GM12878 (cell line): ENCODE measurements around the gene TJP1. TPM values are rescaled to one million over a fixed set of nuclear protein-coding genes. Genes with fewer than 3 reads are reported as not detected.

Source experiments
- ATAC-seq: fragments of 200-7000 bp; cut with Tn5 transposase; 3 replicates; pipeline ENCODE4 v1.9.1; 2020; ENCODE audit warnings: mild to moderate bottlenecking, moderate library complexity
- BruUV-seq: library from RNA; stranded (reverse); fragments of 400-500 nt; replicated peaks from 2 replicates; lab custom pipeline; 2021; lab: Mats Ljungman, UMichigan
- CTCF ChIA-PET: fragments of 300-600 bp; sonication (Branson Sonifier 250); formaldehyde crosslinking; extraction: SDS; loops from one replicate; lab custom pipeline; 2021; ENCODE audit warnings: inconsistent platforms; lab: Yijun Ruan, JAX
- POLR2A ChIA-PET: fragments of 350-600 bp; formaldehyde crosslinking; extraction: SDS; loops from one replicate; lab custom pipeline; 2021; ENCODE audit warnings: inconsistent platforms; lab: Charles Lee
- RAD21 ChIA-PET: fragments of 300-600 bp; sonication (Branson Sonifier 250); formaldehyde crosslinking; loops from one replicate; lab custom pipeline; 2023; ENCODE audit warnings: antibody characterized with exemption; ENCODE audit not compliant: unreplicated experiment; lab: Charles Lee
- SMC1A ChIA-PET: fragments of 300-600 bp; sonication (Branson Sonifier 250); formaldehyde crosslinking; loops from one replicate; lab custom pipeline; 2023; ENCODE audit not compliant: unreplicated experiment, uncharacterized antibody; lab: Charles Lee
- DNase-seq: peaks from one replicate; pipeline ENCODE4 v3.0.0-alpha.2; 2011; ENCODE audit warnings: low read depth, low spot score
- FAIRE-seq: peaks from 3 replicates; lab custom pipeline; 2011; peaks lifted over from hg19 to GRCh38; lab: Jason Lieb, UNC
- H2AFZ ChIP-seq: 2 replicates; pipeline ENCODE4 v1.6.0; 2011; ENCODE audit warnings: low read depth, low read length, control low read depth; ENCODE audit not compliant: control insufficient read depth
- H3K27ac ChIP-seq: 2 replicates; pipeline ENCODE4 v1.5.1; 2011; ENCODE audit warnings: control low read depth; ENCODE audit not compliant: control insufficient read depth, insufficient read depth
- H3K27me3 ChIP-seq, 2 experiments: replicated peaks in 1 of 2; 2 replicates each; pipeline versions ENCODE4 v1.6.0 to v1.6.1; 2011; ENCODE audit warnings: low read length in 1 of 2; ENCODE audit not compliant: control insufficient read depth in 2 of 2, insufficient read depth in 2 of 2
- H3K36me3 ChIP-seq, 2 experiments: 2 replicates each; pipeline ENCODE4 v1.5.1; 2011; ENCODE audit warnings: low read length in 1 of 2; ENCODE audit not compliant: control insufficient read depth in 2 of 2, insufficient read depth in 2 of 2
- H3K4me1 ChIP-seq: 2 replicates; pipeline ENCODE4 v1.6.1; 2011; ENCODE audit warnings: mild to moderate bottlenecking, low read length, moderate library complexity, mixed read lengths; ENCODE audit not compliant: control insufficient read depth, insufficient read depth
- H3K4me2 ChIP-seq: 2 replicates; pipeline ENCODE4 v1.6.0; 2011; ENCODE audit warnings: control low read depth; ENCODE audit not compliant: control insufficient read depth, insufficient read depth
- H3K4me3 ChIP-seq: fragments of 200-600 bp; sonication (generic); 2 replicates; pipeline ENCODE4 v1.5.1; 2016
- H3K79me2 ChIP-seq: 2 replicates; pipeline ENCODE4 v1.6.0; 2011; ENCODE audit warnings: low read length; ENCODE audit not compliant: control insufficient read depth, insufficient read depth
- H3K9ac ChIP-seq: 2 replicates; pipeline ENCODE4 v1.8.0; 2011; ENCODE audit warnings: low read length, control low read depth, mixed read lengths; ENCODE audit not compliant: control insufficient read depth, insufficient read depth
- H3K9me3 ChIP-seq: replicated peaks from 3 replicates; pipeline ENCODE4 v1.5.1; 2011; ENCODE audit warnings: mild to moderate bottlenecking, low read length; ENCODE audit not compliant: control insufficient read depth, insufficient read depth
- H4K20me1 ChIP-seq: 2 replicates; pipeline ENCODE4 v1.6.0; 2011; ENCODE audit not compliant: control insufficient read depth, insufficient read depth
- BRCA1 ChIP-seq: IDR thresholded peaks from 2 replicates; pipeline ENCODE4 v1.6.1; 2011; ENCODE audit warnings: low read depth, low read length, improper control_type of control experiment
- CREB1 ChIP-seq: IDR thresholded peaks from 2 replicates; pipeline ENCODE4 v1.6.1; 2012; ENCODE audit warnings: low read depth, mild to moderate bottlenecking, inconsistent platforms
- HDAC6 ChIP-seq: fragments of 200-600 bp; sonication (generic); IDR thresholded peaks from one replicate; pipeline ENCODE4 v1.8.0; 2017; ENCODE audit warnings: antibody characterized with exemption; ENCODE audit not compliant: unreplicated experiment
- MEF2B ChIP-seq: fragments of 450-650 bp; IDR thresholded peaks from 2 replicates; pipeline ENCODE4 v1.6.1; 2018; ENCODE audit warnings: mild to moderate bottlenecking, moderate library complexity; ENCODE audit not compliant: partially characterized antibody, poor library complexity, severe bottlenecking
- MXI1 ChIP-seq: fragments of 150-350 bp; IDR thresholded peaks from 2 replicates; pipeline ENCODE4 v1.6.1; 2011; ENCODE audit warnings: low read depth, mild to moderate bottlenecking, inconsistent platforms, low read length, improper control_type of control experiment
- NFIC ChIP-seq: IDR thresholded peaks from 2 replicates; pipeline ENCODE4 v1.6.1; 2012; ENCODE audit warnings: low read depth, mild to moderate bottlenecking, inconsistent platforms, low read length, moderate library complexity
- NR2C2 ChIP-seq: IDR thresholded peaks from 2 replicates; pipeline ENCODE4 v1.6.1; 2011; ENCODE audit warnings: borderline replicate concordance, low read depth; ENCODE audit not compliant: control insufficient read depth, insufficient read length
- PML ChIP-seq: IDR thresholded peaks from 2 replicates; pipeline ENCODE4 v1.6.1; 2012; ENCODE audit warnings: low read length, inconsistent platforms
- PRDM15 ChIP-seq: fragments of 450-650 bp; formaldehyde crosslinking; IDR thresholded peaks from 2 replicates; pipeline ENCODE4 v1.4.0; 2020; ENCODE audit warnings: mild to moderate bottlenecking, moderate library complexity
- RELA ChIP-seq: fragments of 450-650 bp; IDR thresholded peaks from 2 replicates; pipeline ENCODE4 v1.8.0; 2014; ENCODE audit warnings: borderline replicate concordance; ENCODE audit not compliant: partially characterized antibody
- REST ChIP-seq: IDR thresholded peaks from 2 replicates; pipeline ENCODE4 v1.6.1; 2012; ENCODE audit warnings: mild to moderate bottlenecking, low read depth, low read length
- WGBS: methylation state at CpG from one replicate; pipeline ENCODE4 v1.1.6; 2016; ENCODE audit warnings: low lambda C conversion rate; ENCODE audit not compliant: insufficient replicate concordance, insufficient coverage; ENCODE audit errors: missing lambda C conversion rate; 5-methylcytosine and 5-hydroxymethylcytosine counted together
- in situ Hi-C: fragments of 300-500 bp; cut with MboI; formaldehyde crosslinking; loops from 9 replicates; pipeline ENCODE4 v1.14.3; 2018; ENCODE audit warnings: mixed read lengths
- intact Hi-C: fragments of 100-400 bp; cut with micrococcal nuclease; formaldehyde crosslinking; loops from one replicate; pipeline ENCODE4 v1.14.2; 2022; ENCODE audit not compliant: unreplicated experiment
- polyA plus RNA-seq, 11 experiments: library from polyadenylated mRNA; depleted of rRNA in 4 of 11; unstranded in 6 of 11; stranded (reverse) in 5 of 11; fragments of >200 nt; fragmentation: Nextera tagmentation in 4 of 11; fragmentation: Illumina TruSeq in 1 of 11; extraction: Ambion mirVana in 4 of 11; extraction: Trizol in 1 of 11; gene quantifications; 1 replicate in 1 of 11; 2 replicates in 10 of 11; pipeline versions ENCODE4 v1.2.1 to v1.2.3, GENCODE V29; 2011 to 2016; ENCODE audit warnings: inconsistent platforms in 2 of 11, missing spikeins in 2 of 11, low read depth in 1 of 11
- total RNA-seq, 4 experiments: library from RNA; depleted of rRNA in 3 of 4; stranded (reverse); fragments of >200 nt in 3 of 4; fragmentation: Illumina TruSeq in 1 of 4; extraction: Trizol in 1 of 4; gene quantifications; 2 replicates each; pipeline versions ENCODE4 v1.2.1 to v1.2.3, GENCODE V29; 2013 to 2021

Gene TJP1
- total and polyA plus RNA-seq, 10 of the 15 experiments (the other 5 are each of a cell fraction or from before 2014, with no cell fraction given), result 0.01 to 0.49 (median 0.08) TPM; not detected in 7

GRCh38 chr15:29689287-29689986 lies 132.8 kb downstream of the TJP1 start:
- no peak for ATAC-seq
- H3K4me3 ChIP-seq, result no peak overlapping the region
- FAIRE-seq, result no peak
- H3K4me2 ChIP-seq, result no peak overlapping the region
- CTCF ChIA-PET, result no interaction called here
- no peak for DNase-seq
- SMC1A ChIA-PET, result no interaction called here
- intact Hi-C loops, result no loop called here
- no peak for TF ChIP-seq CREB1
- no peak for TF ChIP-seq MXI1
- no peak for TF ChIP-seq REST
- no peak for TF ChIP-seq BRCA1
- TF ChIP-seq NR2C2, result no peak
- no peak for TF ChIP-seq RELA
- TF ChIP-seq NFIC, result no peak
- TF ChIP-seq MEF2B, result no peak
- no peak for TF ChIP-seq PRDM15 (CRISPR knock-in tag)
- no peak for TF ChIP-seq HDAC6
- no peak for TF ChIP-seq PML
- H2AFZ ChIP-seq, result no peak overlapping the region
- no peaks in the 10 kb centered on the region for H3K4me1 ChIP-seq
- WGBS, result 51% methylated on average over 6 of the region's 6 CpGs
- no peaks in the 10 kb centered on the region for H4K20me1 ChIP-seq
- no peak overlapping the region for H3K9ac ChIP-seq
- no peaks in the 10 kb centered on the region for H3K79me2 ChIP-seq
- in situ Hi-C loops, result no loop called here
- POLR2A ChIA-PET, result no interaction called here
- H3K36me3 ChIP-seq, result no peaks in the 10 kb centered on the region
- no TSS peak for BruUV-seq
- RAD21 ChIA-PET, result no interaction called here
- H3K27ac ChIP-seq, result no peak overlapping the region
- H3K27me3 ChIP-seq, result no peaks in the 10 kb centered on the region
- H3K9me3 ChIP-seq, result no peaks in the 10 kb centered on the region; the same call in 2 of the 3 replicates
